GM03348 (cell line): Measurements from ENCODE around the gene PIMREG.
A peak's percentile ranks its signal among the peaks of the same experiment; 100 is the strongest.

ENCODE experiments used
- DNase-seq: peaks from one replicate; pipeline ENCODE4 v3.0.0; 2012; ENCODE audit warnings: low spot score

Gene PIMREG

GRCh38 chr17:6439951-6440350 lies 4.3 kb upstream of the PIMREG start:
- no peak for DNase-seq

GRCh38 chr17:6442775-6443174 lies 1.5 kb upstream of the PIMREG start:
- no peak for DNase-seq

- DNase-seq = no peak
Observed at GRCh38 chr17:6444571-6445335, 498 bp downstream of the PIMREG start.

- no peak for DNase-seq
Observed at GRCh38 chr17:6446516-6447100, 2.4 kb downstream of the PIMREG start.

DNA sequence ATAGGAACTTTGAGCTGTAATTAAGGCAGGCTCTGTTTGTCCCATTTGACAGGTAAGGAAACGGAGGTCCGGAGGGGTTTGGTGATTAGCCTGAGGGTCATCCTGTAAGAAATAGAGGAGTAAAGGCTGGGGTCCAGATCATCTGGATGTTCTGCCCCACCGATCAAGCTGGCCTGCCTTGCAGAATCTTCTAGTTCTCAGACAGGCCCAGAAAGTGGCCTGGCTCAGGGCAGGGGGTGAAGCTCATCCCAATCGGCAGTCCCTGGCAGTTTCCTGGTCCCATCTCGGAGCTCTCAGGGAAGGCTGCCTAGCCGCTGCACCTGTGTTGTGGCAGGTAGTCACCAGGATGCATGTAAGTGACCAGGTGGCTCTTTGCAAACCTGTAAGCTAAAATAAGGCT lies 4.2 kb downstream of the PIMREG start:
- DNase-seq = no peak

GRCh38 chr17:6449307-6449706 lies 5.1 kb downstream of the PIMREG start:
- no peak for DNase-seq

DNA sequence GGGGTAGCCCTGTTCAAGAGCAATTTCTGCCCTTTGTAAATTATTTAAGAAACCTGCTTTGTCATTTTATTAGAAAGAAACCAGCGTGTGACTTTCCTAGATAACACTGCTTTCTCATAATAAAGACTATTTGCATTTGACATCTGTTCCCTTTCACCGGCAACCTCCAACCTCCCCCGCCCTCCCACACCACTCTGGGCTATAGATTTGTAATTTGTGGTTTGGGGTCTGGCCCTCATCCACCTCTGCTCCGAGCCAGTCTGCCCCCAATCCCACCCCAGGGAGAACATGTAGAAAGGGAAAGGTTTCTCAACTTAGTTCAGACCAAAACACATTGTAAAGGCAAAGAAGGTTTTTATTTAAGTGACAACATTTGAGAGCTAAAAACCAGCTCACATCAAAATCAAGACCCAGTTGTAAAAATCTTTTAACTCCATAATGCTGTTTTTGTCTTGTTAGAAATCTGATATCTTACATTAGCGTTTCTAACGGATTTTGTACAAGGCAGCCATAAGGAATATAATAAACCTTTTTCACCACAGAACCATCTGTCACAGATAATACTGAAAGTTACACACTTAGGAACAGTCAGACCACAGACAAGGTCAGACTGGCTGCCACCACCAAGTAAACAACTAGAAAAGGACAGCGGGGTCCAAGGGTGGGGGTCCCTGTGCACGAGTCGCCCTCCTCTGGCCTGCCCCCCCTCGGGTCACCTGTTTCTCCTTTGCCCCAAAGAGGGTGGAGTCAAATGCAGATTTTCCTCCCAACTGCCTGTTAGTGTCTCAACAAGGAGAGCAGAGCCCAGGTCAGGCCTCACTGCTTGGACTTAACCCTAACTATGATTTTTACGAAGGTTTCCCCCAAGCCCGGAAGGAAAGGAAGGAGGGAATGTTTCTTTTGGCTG lies 6.9 kb downstream of the PIMREG start:
- DNase-seq = no peak

- DNase-seq = no peak
Observed at GRCh38 chr17:6452471-6453266, 8.4 kb downstream of the PIMREG start.

DNA sequence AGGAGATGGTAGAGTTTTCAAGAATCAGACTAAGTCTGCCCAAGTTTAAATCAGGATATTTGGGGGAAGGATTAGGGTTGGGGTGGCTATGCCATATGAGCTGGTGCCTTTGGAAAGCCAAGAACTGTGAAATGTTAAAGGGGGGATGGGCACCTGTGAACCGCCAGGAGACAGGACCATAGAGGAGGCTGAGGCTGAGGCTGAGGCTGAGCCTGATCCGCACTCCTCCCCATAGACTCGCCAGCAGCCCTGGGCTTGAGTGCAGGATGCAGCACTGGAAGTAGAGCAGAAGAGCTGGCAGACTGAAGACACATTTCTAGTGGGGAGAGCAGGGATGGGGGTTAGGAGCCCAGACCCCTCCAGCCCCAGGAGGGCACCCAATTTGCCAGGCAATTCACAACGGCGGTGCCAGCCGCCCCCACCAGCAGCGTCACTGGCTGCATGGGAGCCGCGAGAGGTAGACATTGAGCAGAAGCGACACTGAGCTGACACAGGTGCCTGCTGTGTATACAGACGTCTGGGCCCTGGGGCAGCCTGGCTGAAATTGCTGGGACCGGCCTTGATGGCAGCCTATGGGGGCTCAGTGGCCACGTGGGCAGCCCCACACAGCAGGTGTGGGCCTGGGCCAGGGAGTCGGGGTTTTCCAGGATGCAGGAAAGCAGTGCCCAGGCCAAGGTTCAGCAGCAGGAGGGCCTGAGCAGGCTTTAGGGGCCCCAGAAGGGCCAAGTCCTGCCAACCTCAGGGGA lies 9.2 kb downstream of the PIMREG start:
- DNase-seq = no peak

DNA sequence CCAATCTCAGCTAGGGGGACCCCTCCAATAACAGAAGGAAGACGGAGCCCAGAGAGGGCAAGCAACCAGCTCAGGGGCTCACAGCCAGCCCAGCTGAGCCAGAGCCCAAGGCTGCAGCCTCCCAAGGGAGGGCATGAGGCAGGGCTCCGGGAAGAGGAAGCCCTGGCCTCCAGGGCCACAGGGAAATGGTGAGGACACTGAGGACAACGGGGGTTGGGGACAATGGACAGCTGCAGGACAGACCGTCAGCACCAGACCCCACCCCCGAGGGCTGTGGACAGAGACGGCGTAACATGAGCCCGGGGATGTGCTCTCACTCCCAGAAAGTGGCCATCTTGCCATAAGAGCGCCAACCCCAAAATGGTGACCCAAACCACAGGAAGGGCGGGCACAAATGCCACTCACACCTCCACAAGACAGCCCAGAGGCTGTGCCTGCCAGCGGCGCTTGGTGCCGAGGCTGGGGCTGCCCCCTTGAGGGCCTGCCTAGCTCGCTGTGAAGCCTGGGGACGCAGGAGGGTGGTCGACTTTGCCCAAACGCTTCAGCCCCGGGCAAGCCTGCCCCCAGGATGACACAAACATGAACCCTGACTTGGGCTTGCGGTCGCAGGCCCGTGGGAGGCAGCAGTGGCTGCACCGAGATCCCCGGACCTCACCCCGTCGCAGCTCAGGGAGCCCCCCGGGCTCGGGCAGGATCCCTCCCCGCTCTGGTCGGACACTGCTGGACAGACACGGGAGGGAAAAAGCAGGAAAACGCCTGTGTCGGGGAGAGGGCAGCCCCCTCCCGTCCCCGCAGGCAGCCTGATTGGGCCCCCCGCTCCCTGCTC lies 10.5 kb downstream of the PIMREG start:
- no peak for DNase-seq

- no peak for DNase-seq
Observed at GRCh38 chr17:6455321-6455705, 11.1 kb downstream of the PIMREG start.

- DNase-seq = no peak
Observed at GRCh38 chr17:6456321-6456720, 12.1 kb downstream of the PIMREG start.

DNA sequence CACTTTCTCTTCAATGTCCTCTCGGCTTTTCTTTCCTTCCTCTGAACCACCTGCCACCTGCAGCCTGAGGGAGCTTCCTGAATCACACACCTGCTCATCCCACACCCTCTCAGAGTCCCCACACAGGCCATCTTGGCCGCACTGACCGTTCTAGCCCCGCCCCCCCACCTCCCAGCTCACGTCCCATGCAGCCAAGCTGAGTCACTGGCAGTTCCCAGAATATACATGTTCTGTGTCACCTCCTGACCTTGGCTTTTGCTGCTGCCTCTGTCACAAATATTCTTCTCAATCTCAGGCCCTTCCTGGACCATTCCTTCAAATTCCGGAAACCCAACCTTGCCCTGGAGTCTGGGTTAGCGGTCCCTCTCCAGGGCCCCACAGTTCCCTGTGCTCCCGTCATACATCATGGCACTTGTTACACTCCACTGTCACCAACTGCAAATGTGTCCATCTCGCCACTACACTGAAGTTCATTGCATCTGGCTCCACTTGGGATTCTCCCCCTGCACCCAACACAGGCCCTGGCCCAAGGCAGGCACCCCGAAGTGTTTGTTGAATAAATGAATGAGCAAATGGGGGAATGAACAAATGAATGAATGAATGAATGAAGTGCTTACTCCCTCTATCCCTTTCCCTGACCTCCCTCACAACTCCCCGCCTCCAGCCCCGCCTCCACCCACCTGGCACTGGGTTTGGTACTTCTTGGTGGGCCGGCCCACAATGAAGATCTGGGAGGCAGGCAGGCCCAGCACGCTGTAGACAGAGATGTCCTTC lies 12.8 kb downstream of the PIMREG start:
- peak; percentile 79 for DNase-seq

DNA sequence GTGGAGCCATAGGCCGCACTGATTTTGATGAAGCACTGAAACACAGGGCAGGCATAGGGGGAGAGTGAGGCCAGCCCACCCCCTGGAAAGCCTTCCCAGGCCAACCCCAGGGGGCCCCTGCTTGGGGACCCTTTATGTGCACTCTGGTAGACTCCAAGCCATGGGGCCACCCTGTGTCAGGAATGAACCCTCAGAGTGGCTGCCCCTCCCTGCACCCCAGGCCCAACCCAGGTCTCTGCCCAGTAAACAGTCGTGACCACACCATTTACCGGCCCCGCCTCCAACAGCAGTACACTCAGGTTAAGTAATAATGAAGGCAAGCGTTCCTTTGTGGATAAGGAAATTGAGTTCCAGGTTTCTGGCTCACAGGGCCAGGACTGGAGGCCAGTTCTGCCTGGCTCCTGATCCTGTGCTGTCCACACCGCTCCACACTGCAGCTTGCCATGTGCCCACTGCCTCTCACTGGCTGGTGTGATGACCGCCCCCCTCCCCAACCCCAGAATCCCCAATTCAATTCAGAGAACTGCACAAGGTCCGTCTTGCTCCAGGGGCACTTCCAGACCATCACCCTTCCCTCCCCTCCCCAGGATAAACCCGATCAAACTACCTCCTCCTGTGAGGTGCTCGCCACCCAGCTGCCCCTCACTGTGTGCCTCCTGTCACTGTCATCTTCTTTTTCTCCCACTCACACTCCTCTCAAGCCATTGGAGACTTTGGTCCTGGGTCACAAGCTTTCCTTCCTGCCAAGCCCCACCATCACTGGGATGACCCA lies 13.6 kb downstream of the PIMREG start:
- no peak for DNase-seq

DNA sequence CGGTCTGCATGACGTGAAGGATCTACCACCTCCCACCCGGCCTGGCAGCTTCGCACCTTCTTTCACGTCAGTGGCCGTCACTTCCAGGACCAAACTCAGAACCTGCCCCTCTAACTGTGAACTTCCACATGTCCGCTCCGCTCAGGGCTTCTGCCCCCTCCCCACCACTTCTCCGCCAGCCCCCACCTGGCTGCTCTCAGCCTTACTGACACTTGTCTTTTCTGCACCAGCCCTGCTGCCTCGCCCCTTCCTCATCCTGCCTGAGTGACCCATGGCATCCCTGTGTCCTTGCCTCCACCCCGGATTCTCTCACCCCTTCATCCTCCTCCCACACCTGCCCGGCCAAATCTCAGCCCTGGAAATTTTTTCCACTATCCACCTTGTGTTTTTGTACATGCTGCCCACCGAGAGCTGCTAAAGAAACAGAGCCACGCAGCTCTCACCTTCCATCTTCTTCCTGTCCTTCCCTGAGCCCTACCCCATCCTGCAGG lies 14.2 kb downstream of the PIMREG start:
- DNase-seq = no peak

DNA sequence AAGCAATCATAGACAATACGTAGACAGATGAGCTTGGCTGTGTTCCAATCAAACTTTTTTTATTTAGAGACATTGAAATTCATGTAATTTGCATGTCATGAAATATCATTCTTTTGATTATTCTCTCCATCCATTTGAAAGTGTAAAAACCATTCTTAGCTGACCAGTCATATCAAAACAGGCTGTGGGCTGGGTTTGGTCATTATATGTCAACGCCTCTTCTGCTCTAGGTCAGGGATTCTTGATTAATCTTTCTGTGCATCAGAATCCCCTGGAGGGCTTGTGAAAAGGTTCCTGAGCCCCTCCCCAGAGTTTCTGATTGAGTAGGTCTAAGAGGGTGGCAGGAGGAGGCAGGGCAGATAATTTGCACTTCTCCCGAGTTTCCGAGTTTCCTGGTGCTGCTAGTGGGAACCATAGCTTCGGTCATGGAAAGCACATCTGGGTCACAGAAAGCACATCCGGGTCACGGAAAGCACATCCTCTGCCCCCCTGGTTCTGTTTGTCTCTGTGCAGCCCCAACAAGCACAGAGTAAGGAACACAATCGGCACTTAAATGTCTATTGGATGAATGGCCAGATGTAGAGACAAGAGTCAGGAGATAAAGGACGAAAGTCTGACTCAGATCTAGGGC lies 16.4 kb downstream of the PIMREG start:
- DNase-seq = no peak

DNA sequence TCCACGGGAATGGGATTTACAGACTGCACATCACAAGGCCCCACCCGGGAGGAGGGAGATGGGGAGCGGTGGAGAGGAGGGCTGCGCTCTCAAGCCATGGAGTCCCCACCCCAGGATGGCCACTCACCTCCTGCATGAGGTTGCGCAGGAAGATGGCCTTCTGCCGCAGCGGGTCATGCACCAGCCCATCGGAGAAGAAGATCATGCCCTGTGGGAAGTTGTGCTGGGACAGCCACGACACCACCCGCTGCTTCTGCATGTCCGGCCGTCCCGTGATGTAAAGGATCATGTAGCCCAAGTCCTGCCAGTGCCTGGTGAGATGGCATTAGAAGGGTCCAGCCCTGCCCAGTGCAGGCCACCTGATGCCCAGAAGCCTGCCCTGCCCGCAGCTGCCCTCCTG lies 17.0 kb downstream of the PIMREG start:
- DNase-seq = no peak

- DNase-seq = no peak
Observed at GRCh38 chr17:6461792-6462524, 17.7 kb downstream of the PIMREG start.
